Activated CD8-positive, alpha-beta T cell treated with anti-CD3 and anti-CD28 coated beads for 36 hours (primary cell): ENCODE results near the gene RASD1. TPM values are rescaled to one million over a fixed set of nuclear protein-coding genes. Genes with fewer than 3 reads are reported as not detected.

Source experiments
- ATAC-seq: fragments of 200-7000 bp; cut with Tn5 transposase; one replicate; pipeline ENCODE4 v1.10.0; 2021; ENCODE audit warnings: mild to moderate bottlenecking, moderate library complexity
- CTCF ChIA-PET: fragments of 350-600 bp; sonication (Branson Sonifier 250); formaldehyde crosslinking; loops from one replicate; lab custom pipeline; 2021; ENCODE audit warnings: antibody characterized with exemption; lab: Charles Lee
- POLR2A ChIA-PET: fragments of 350-600 bp; sonication (Branson Sonifier 250); formaldehyde crosslinking; loops from one replicate; lab custom pipeline; 2021; ENCODE audit warnings: antibody characterized with exemption; lab: Charles Lee
- DNase-seq: peaks from one replicate; pipeline ENCODE4 v3.0.0-alpha.2; 2020
- H3K27ac Mint-ChIP-seq: one replicate; pipeline ENCODE4 v1.8.0; 2021; ENCODE audit warnings: mild to moderate bottlenecking, mixed read lengths
- H3K27me3 Mint-ChIP-seq: one replicate; pipeline ENCODE4 v1.8.0; 2021; ENCODE audit warnings: mixed read lengths
- H3K36me3 Mint-ChIP-seq: one replicate; pipeline ENCODE4 v1.8.0; 2021; ENCODE audit warnings: low read depth, mixed read lengths
- H3K4me1 Mint-ChIP-seq: one replicate; pipeline ENCODE4 v1.8.0; 2021; ENCODE audit warnings: low read depth, mixed read lengths
- H3K4me3 Mint-ChIP-seq: one replicate; pipeline ENCODE4 v1.8.0; 2021; ENCODE audit warnings: mild to moderate bottlenecking, moderate library complexity, mixed read lengths
- H3K9me3 Mint-ChIP-seq: one replicate; pipeline ENCODE4 v1.8.0; 2021; ENCODE audit warnings: mixed read lengths
- intact Hi-C: fragments of 100-400 bp; cut with micrococcal nuclease; formaldehyde crosslinking; loops from one replicate; pipeline ENCODE4 v1.10.0; 2022
- total RNA-seq, 2 experiments: library from RNA; stranded (reverse); gene quantifications; one replicate each; pipeline ENCODE4 v1.2.3, GENCODE V29; 2021
- TF ChIP-seq, protein P1 (sequence below): fragments of 200-600 bp; IDR thresholded peaks from one replicate; pipeline ENCODE4 v1.8.0; 2022; ENCODE audit warnings: antibody characterized with exemption, mild to moderate bottlenecking

RASD1 gene
- total RNA-seq, 2 experiments from 2014 or later = 0.54 to 0.74 TPM

DNA sequence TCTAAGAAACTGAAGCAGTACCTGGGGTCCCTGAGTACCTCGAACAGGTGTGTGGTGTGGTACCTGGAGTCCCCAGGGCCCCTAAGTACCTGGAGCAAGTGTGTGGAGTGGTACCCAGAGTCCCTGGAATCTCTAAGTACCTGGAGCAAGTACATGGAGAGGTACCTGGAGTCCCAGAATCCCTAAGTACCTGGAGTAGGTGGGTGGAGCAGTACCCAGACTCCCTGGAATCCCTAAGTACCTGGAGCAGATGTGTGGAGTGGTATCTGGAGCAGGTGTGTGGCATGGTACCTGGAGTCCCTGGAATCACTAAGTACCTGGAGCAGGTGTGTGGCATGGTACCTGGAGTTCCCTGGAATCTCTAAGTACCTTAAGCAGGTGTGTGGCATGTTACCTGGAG is 41.9 kb downstream of the RASD1 start:
- Mint-ChIP-seq H3K27ac (no peak overlapping the region), H3K4me3 (no peak overlapping the region), H3K9me3 (no peaks in the 10 kb centered on the region), H3K36me3 (no peaks in the 10 kb centered on the region), H3K27me3 (peaks cover 1% of the 10 kb centered on the region), H3K4me1 (no peaks in the 10 kb centered on the region)
- ChIA-PET POLR2A (no interaction called here), CTCF (interaction anchor here (0.9 kb wide), 1 partner anchor 43 kb away, joined by 3 read pairs; no protein-coding TSS in a partner anchor)
- intact Hi-C loops = no loop called here
- ATAC-seq (no peak), DNase-seq (no peak)
- TF ChIP-seq, protein P1, sequence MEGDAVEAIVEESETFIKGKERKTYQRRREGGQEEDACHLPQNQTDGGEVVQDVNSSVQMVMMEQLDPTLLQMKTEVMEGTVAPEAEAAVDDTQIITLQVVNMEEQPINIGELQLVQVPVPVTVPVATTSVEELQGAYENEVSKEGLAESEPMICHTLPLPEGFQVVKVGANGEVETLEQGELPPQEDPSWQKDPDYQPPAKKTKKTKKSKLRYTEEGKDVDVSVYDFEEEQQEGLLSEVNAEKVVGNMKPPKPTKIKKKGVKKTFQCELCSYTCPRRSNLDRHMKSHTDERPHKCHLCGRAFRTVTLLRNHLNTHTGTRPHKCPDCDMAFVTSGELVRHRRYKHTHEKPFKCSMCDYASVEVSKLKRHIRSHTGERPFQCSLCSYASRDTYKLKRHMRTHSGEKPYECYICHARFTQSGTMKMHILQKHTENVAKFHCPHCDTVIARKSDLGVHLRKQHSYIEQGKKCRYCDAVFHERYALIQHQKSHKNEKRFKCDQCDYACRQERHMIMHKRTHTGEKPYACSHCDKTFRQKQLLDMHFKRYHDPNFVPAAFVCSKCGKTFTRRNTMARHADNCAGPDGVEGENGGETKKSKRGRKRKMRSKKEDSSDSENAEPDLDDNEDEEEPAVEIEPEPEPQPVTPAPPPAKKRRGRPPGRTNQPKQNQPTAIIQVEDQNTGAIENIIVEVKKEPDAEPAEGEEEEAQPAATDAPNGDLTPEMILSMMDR = no peak

- ChIA-PET CTCF (interaction anchor here (0.9 kb wide), 1 partner anchor 44 kb away, joined by 3 read pairs; no protein-coding TSS in a partner anchor), POLR2A (no interaction called here)
- intact Hi-C loops = no loop called here
- DNase-seq = no peak
- H3K27ac Mint-ChIP-seq = no peak overlapping the region
- H3K4me1 Mint-ChIP-seq = no peaks in the 10 kb centered on the region
- no peaks in the 10 kb centered on the region for H3K36me3 Mint-ChIP-seq
- no peak overlapping the region for H3K4me3 Mint-ChIP-seq
- TF ChIP-seq, protein P1 = no peak
- no peak for ATAC-seq
- peaks cover 1% of the 10 kb centered on the region for H3K27me3 Mint-ChIP-seq
- no peaks in the 10 kb centered on the region for H3K9me3 Mint-ChIP-seq
These were observed 43.1 kb downstream of the RASD1 start for GRCh38 chr17:17453088-17453487.

- TF ChIP-seq, protein P1 = no peak
- H3K27ac Mint-ChIP-seq = no peak overlapping the region
- ATAC-seq (no peak), DNase-seq (no peak)
- no peak overlapping the region for H3K4me3 Mint-ChIP-seq
- H3K36me3 Mint-ChIP-seq = no peaks in the 10 kb centered on the region
- H3K4me1 Mint-ChIP-seq = no peaks in the 10 kb centered on the region
- ChIA-PET POLR2A (no interaction called here), CTCF (interaction anchor here (0.8 to 1.1 kb wide), 2 partner anchors 93 to 94 kb away, joined by 3 to 4 read pairs; no protein-coding TSS in a partner anchor)
- H3K27me3 Mint-ChIP-seq = peaks cover 1% of the 10 kb centered on the region
- H3K9me3 Mint-ChIP-seq = no peaks in the 10 kb centered on the region
- intact Hi-C loops = no loop called here
These were observed 47.5 kb downstream of the RASD1 start for GRCh38 chr17:17448723-17449122.

- Mint-ChIP-seq H3K9me3 (no peaks in the 10 kb centered on the region), H3K4me3 (no peak overlapping the region), H3K27ac (no peak overlapping the region), H3K36me3 (no peaks in the 10 kb centered on the region), H3K27me3 (peaks cover 1% of the 10 kb centered on the region), H3K4me1 (no peaks in the 10 kb centered on the region)
- DNase-seq (no peak), ATAC-seq (no peak)
- TF ChIP-seq, protein P1 = no peak
- POLR2A ChIA-PET = no interaction called here
- intact Hi-C loops = no loop called here
- CTCF ChIA-PET = interaction anchor here (1.1 kb wide), 1 partner anchor 93 kb away, joined by 4 read pairs; no protein-coding TSS in a partner anchor
These were observed 48.1 kb downstream of the RASD1 start for GRCh38 chr17:17448076-17448475.

DNA sequence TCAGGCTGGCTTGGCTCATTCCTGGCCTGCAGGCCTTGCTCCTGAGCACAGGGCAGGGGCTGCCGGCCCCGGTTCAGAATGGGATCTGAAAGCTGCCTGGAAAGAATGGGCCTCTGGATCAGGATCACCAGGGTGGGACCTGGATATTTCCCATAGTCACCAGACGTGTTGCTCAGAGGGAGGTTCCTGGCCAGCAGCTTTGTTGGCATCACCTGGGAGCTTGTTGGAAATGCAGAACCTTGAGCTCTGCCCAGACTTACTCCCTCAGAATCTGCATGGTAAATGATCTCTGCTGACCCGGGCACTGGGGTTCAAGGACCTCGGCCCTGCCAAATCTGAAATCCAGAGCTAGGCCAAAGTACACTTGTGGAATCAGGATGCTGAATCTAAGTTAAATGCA is 48.9 kb downstream of the RASD1 start:
- intact Hi-C loops = no loop called here
- CTCF ChIA-PET = no interaction called here
- ATAC-seq = no peak
- Mint-ChIP-seq H3K27ac (no peak overlapping the region), H3K9me3 (no peaks in the 10 kb centered on the region), H3K4me1 (no peaks in the 10 kb centered on the region), H3K4me3 (no peak overlapping the region), H3K27me3 (peaks cover 1% of the 10 kb centered on the region), H3K36me3 (no peaks in the 10 kb centered on the region)
- POLR2A ChIA-PET = no interaction called here
- TF ChIP-seq, protein P1 = no peak
- no peak for DNase-seq
